Measurements from ENCODE around the gene PSKH1. TPM values are rescaled to one million over a fixed set of nuclear protein-coding genes. Genes with fewer than 3 reads are reported as not detected.
A peak's percentile ranks its signal among the peaks of the same experiment; 100 is the strongest.
"Not testable (repeated sequence)": the region's sequence is repeated elsewhere in the genome, so short reads cannot be mapped to it uniquely, and the experiment has no call there.

PSKH1 gene
- total and polyA plus RNA-seq, 2 donors: 8.8 to 12.6 TPM

GRCh38 chr16:67937713-67938112 is 44.7 kb downstream of the PSKH1 start:
- WGBS: 98% methylated on average over 5 of the region's 5 CpGs
- not testable (repeated sequence) for H3K9me3 ChIP-seq (ENCODE audit: control insufficient read depth in 2 of 2, insufficient read depth in 1 of 2, low read length in 1 of 2); DNase-seq (ENCODE audit: low read depth in 6 of 9, low spot score in 9 of 9); H3K4me3 ChIP-seq (ENCODE audit: low read length in 2 of 2); H3K27me3 ChIP-seq (ENCODE audit: control insufficient read depth in 2 of 2, insufficient read depth in 1 of 2, low read length in 1 of 2)
- Histone ChIP-seq H3K27ac (ENCODE audit: low read depth in 1 of 2, low read length in 1 of 2) (peak overlapping the region in 1 of 2 donors; percentile 99), H3K36me3 (ENCODE audit: control insufficient read depth in 2 of 2, insufficient read depth in 2 of 2, low read length in 1 of 2) (peaks cover 22 to 42% of the 10 kb centered on the region in 2 donors), H3K4me1 (ENCODE audit: control insufficient read depth in 2 of 2, insufficient read depth in 2 of 2, low read length in 2 of 2) (peaks cover 19 to 29% of the 10 kb centered on the region in 2 donors)

- DNase-seq (ENCODE audit: low read depth in 6 of 9, low spot score in 9 of 9): no peak
- H3K9me3 ChIP-seq (ENCODE audit: control insufficient read depth in 2 of 2, insufficient read depth in 1 of 2, low read length in 1 of 2): peaks cover 0 to 2% of the 10 kb centered on the region in 2 donors
- peak overlapping the region in 1 of 2 donors; percentile 53 for H3K27ac ChIP-seq (ENCODE audit: low read depth in 1 of 2, low read length in 1 of 2)
- H3K4me3 ChIP-seq (ENCODE audit: low read length in 2 of 2): no peak overlapping the region
- H3K4me1 ChIP-seq (ENCODE audit: control insufficient read depth in 2 of 2, insufficient read depth in 2 of 2, low read length in 2 of 2): peaks cover 19 to 26% of the 10 kb centered on the region in 2 donors
- H3K36me3 ChIP-seq (ENCODE audit: control insufficient read depth in 2 of 2, insufficient read depth in 2 of 2, low read length in 1 of 2): peaks cover 35 to 47% of the 10 kb centered on the region in 2 donors
- 43% methylated on average over 33 of the region's 33 CpGs for WGBS
- no peaks in the 10 kb centered on the region for H3K27me3 ChIP-seq (ENCODE audit: control insufficient read depth in 2 of 2, insufficient read depth in 1 of 2, low read length in 1 of 2)
These were observed 46.7 kb downstream of the PSKH1 start for GRCh38 chr16:67939507-67940445.

- Histone ChIP-seq H3K9me3 (ENCODE audit: control insufficient read depth in 2 of 2, insufficient read depth in 1 of 2, low read length in 1 of 2) (peaks cover 0 to 2% of the 10 kb centered on the region in 2 donors), H3K4me1 (ENCODE audit: control insufficient read depth in 2 of 2, insufficient read depth in 2 of 2, low read length in 2 of 2) (peaks cover 18 to 19% of the 10 kb centered on the region in 2 donors), H3K36me3 (ENCODE audit: control insufficient read depth in 2 of 2, insufficient read depth in 2 of 2, low read length in 1 of 2) (peaks cover 36 to 47% of the 10 kb centered on the region in 2 donors), H3K27ac (ENCODE audit: low read depth in 1 of 2, low read length in 1 of 2) (no peak overlapping the region), H3K27me3 (ENCODE audit: control insufficient read depth in 2 of 2, insufficient read depth in 1 of 2, low read length in 1 of 2) (no peaks in the 10 kb centered on the region), H3K4me3 (ENCODE audit: low read length in 2 of 2) (no peak overlapping the region)
- 98% methylated on average over 5 of the region's 5 CpGs for WGBS
- DNase-seq (ENCODE audit: low read depth in 6 of 9, low spot score in 9 of 9): no peak
These were observed 47.5 kb downstream of the PSKH1 start for GRCh38 chr16:67940446-67941089.

GRCh38 chr16:67941469-67942199 is 48.6 kb downstream of the PSKH1 start:
- H3K4me1 ChIP-seq (ENCODE audit: control insufficient read depth in 2 of 2, insufficient read depth in 2 of 2, low read length in 2 of 2): peaks cover 18 to 19% of the 10 kb centered on the region in 2 donors
- H3K9me3 ChIP-seq (ENCODE audit: control insufficient read depth in 2 of 2, insufficient read depth in 1 of 2, low read length in 1 of 2): no peaks in the 10 kb centered on the region
- DNase-seq (ENCODE audit: low read depth in 6 of 9, low spot score in 9 of 9): no peak
- no peak overlapping the region for H3K27ac ChIP-seq (ENCODE audit: low read depth in 1 of 2, low read length in 1 of 2)
- H3K4me3 ChIP-seq (ENCODE audit: low read length in 2 of 2): no peak overlapping the region
- 93% methylated on average over 9 of the region's 9 CpGs for WGBS
- peaks cover 46 to 58% of the 10 kb centered on the region in 2 donors for H3K36me3 ChIP-seq (ENCODE audit: control insufficient read depth in 2 of 2, insufficient read depth in 2 of 2, low read length in 1 of 2)
- H3K27me3 ChIP-seq (ENCODE audit: control insufficient read depth in 2 of 2, insufficient read depth in 1 of 2, low read length in 1 of 2): no peaks in the 10 kb centered on the region

DNA sequence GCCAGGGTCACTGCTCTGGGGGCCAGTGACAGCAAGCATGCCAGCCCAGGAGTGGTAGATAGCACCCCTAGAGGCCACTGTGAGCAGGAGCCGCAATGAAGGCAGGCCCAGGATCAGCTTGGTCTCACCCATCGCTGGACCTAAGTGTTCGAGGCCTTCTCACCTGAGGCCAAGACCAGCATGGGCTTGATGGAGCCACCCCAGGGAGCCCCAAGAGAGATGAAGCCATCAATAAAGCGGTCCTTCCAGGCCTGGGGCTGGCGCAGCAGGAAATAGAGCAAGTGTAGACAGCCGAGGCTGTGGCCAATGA is 49.1 kb downstream of the PSKH1 start:
- DNase-seq (ENCODE audit: low read depth in 6 of 9, low spot score in 9 of 9): no peak
- WGBS: 99% methylated on average over 6 of the region's 6 CpGs
- Histone ChIP-seq H3K9me3 (ENCODE audit: control insufficient read depth in 2 of 2, insufficient read depth in 1 of 2, low read length in 1 of 2) (no peaks in the 10 kb centered on the region), H3K4me1 (ENCODE audit: control insufficient read depth in 2 of 2, insufficient read depth in 2 of 2, low read length in 2 of 2) (peaks cover 13 to 16% of the 10 kb centered on the region in 2 donors), H3K27ac (ENCODE audit: low read depth in 1 of 2, low read length in 1 of 2) (no peak overlapping the region), H3K36me3 (ENCODE audit: control insufficient read depth in 2 of 2, insufficient read depth in 2 of 2, low read length in 1 of 2) (peaks cover 51 to 63% of the 10 kb centered on the region in 2 donors), H3K4me3 (ENCODE audit: low read length in 2 of 2) (no peak overlapping the region), H3K27me3 (ENCODE audit: control insufficient read depth in 2 of 2, insufficient read depth in 1 of 2, low read length in 1 of 2) (no peaks in the 10 kb centered on the region)

DNA sequence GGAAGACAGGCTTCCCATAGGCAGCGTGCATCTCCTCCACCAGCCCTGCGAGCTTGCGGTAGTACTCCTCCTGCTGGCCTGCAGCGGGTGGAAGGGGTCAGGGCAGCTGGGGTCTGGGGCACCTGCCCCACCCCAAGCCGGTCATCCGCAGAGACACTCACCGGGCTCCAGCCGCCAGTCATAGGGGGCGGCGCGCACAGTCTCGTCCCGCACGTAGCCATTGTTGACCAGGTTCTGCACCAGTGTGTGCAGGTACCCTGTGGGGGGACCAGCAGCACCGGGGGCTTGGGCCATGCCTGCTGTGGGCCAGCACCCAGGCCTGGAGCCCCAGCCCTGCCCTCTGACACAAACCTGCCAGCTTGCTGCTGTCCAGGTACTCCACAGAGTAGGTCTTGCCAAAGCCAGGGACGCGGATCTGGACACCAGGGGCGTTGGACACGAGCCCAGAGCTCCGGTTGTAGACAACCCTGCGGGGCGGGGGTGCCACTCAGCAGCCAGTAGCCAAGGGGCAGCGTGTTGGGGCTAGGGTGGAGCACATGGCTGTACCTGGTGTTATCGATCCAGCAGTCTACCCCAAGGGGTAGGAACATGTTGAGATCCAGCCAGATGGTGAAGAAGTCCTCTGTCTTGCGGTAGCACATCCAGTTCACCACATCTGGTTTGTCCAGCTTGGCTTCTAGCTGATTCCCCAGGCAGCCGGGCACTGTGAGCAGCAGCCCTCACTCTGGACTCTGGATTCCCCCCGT is 49.6 kb downstream of the PSKH1 start:
- Histone ChIP-seq H3K9me3 (ENCODE audit: control insufficient read depth in 2 of 2, insufficient read depth in 1 of 2, low read length in 1 of 2) (no peaks in the 10 kb centered on the region), H3K36me3 (ENCODE audit: control insufficient read depth in 2 of 2, insufficient read depth in 2 of 2, low read length in 1 of 2) (peaks cover 57 to 68% of the 10 kb centered on the region in 2 donors), H3K27ac (ENCODE audit: low read depth in 1 of 2, low read length in 1 of 2) (no peak overlapping the region), H3K4me1 (ENCODE audit: control insufficient read depth in 2 of 2, insufficient read depth in 2 of 2, low read length in 2 of 2) (peaks cover 8 to 11% of the 10 kb centered on the region in 2 donors), H3K27me3 (ENCODE audit: control insufficient read depth in 2 of 2, insufficient read depth in 1 of 2, low read length in 1 of 2) (no peaks in the 10 kb centered on the region), H3K4me3 (ENCODE audit: low read length in 2 of 2) (no peak overlapping the region)
- DNase-seq (ENCODE audit: low read depth in 6 of 9, low spot score in 9 of 9): no peak
- 97% methylated on average over 27 of the region's 27 CpGs for WGBS

DNA sequence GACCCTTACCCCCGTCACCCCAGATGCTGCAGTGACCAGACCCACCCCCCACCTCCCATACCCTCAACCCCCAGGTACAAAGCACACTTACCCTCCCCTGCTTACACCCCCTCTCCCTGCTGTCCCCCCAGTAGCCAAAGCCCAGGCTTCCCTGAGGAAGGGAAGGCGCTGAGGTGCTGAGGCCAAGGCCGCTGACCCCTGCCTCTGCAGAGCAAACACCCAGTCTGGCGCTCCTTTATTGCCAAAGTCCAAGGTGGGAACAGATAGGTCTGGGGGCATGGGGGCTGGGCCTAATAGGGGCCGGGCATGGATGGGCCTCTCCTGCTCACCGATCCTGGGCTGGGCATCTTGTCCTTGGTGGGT is 50.2 kb downstream of the PSKH1 start:
- Histone ChIP-seq H3K36me3 (ENCODE audit: control insufficient read depth in 2 of 2, insufficient read depth in 2 of 2, low read length in 1 of 2) (peaks cover 62 to 74% of the 10 kb centered on the region in 2 donors), H3K27ac (ENCODE audit: low read depth in 1 of 2, low read length in 1 of 2) (no peak overlapping the region), H3K4me3 (ENCODE audit: low read length in 2 of 2) (no peak overlapping the region), H3K27me3 (ENCODE audit: control insufficient read depth in 2 of 2, insufficient read depth in 1 of 2, low read length in 1 of 2) (no peaks in the 10 kb centered on the region), H3K4me1 (ENCODE audit: control insufficient read depth in 2 of 2, insufficient read depth in 2 of 2, low read length in 2 of 2) (peaks cover 7 to 11% of the 10 kb centered on the region in 2 donors), H3K9me3 (ENCODE audit: control insufficient read depth in 2 of 2, insufficient read depth in 1 of 2, low read length in 1 of 2) (no peaks in the 10 kb centered on the region)
- no peak for DNase-seq (ENCODE audit: low read depth in 6 of 9, low spot score in 9 of 9)
- 98% methylated on average over 6 of the region's 6 CpGs for WGBS

DNA sequence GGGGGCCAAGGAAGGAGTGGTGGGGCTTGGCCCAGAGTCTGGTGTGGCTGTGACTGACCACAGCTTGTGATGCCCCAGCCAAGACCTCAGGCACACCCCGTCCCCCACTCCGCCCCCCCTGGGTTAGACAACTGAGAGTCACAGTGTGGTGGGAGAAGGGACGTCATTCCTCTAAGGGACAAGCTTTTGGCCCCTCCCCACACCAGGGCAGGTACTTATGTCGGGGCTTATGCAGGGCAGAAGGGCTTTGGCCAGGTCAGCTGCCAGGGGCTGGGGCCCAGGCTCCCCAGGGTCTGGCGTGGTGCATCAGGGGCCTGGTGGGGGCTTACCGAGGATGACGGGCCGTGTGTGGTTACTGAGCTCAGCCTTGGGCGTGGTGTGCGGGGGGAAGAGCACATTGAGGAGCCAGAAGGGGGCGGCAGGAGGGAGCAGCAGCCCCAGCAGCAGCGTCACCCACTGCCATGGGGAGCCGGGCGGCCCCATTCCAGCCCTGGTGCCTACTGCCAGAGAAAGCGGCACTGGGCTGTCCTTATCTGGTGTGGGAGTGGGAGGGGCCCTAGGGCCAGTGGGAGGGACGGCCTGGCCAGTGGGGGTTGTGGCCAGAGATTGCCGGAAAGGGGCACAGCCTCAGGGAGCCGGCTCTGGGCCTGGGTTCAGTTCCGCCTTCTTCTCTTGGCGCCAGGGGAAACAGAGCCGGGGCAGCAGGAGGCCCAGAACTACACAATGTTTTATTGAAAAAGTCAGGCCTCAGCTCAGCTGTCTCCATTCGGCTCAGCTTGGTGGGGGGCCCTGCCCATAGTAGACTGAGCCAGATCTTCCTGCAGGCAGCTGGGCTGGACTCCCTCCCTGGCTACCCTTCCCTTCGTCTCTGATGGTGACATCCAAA is 50.8 kb downstream of the PSKH1 start, which contains the start of gene LCAT:
Gene LCAT (minus strand): TSS at position 502 of the 886 bp plus-strand sequence. CDS start 19 bp downstream, at position 483.
- no peaks in the 10 kb centered on the region for H3K9me3 ChIP-seq (ENCODE audit: control insufficient read depth in 2 of 2, insufficient read depth in 1 of 2, low read length in 1 of 2)
- no peak for DNase-seq (ENCODE audit: low read depth in 6 of 9, low spot score in 9 of 9)
- H3K36me3 ChIP-seq (ENCODE audit: control insufficient read depth in 2 of 2, insufficient read depth in 2 of 2, low read length in 1 of 2): peaks cover 68 to 80% of the 10 kb centered on the region in 2 donors
- 95% methylated on average over 23 of the region's 23 CpGs for WGBS
- peaks cover 7 to 11% of the 10 kb centered on the region in 2 donors for H3K4me1 ChIP-seq (ENCODE audit: control insufficient read depth in 2 of 2, insufficient read depth in 2 of 2, low read length in 2 of 2)
- H3K27ac ChIP-seq (ENCODE audit: low read depth in 1 of 2, low read length in 1 of 2): no peak within 1 kb of the TSS
- H3K4me3 ChIP-seq (ENCODE audit: low read length in 2 of 2): no peak within 1 kb of the TSS
- H3K27me3 ChIP-seq (ENCODE audit: control insufficient read depth in 2 of 2, insufficient read depth in 1 of 2, low read length in 1 of 2): no peaks in the 10 kb centered on the region

Data from thymus (tissue), 11 donors.